Left ventricle myocardium superior (tissue), 1 donor: ENCODE measurements around the gene CTNNA3. TPM values are rescaled to one million over a fixed set of nuclear protein-coding genes. Genes with fewer than 3 reads are reported as not detected.

Experiments
- ATAC-seq: fragments of 200-7000 bp; cut with Tn5 transposase; one replicate; pipeline ENCODE4 v1.9.1; 2020; ENCODE audit warnings: mild to moderate bottlenecking, moderate library complexity
- DNase-seq: peaks from one replicate; pipeline ENCODE4 v3.0.0-alpha.2; 2020
- intact Hi-C: fragments of 100-400 bp; cut with micrococcal nuclease; formaldehyde crosslinking; loops from one replicate; pipeline ENCODE4 v1.11.0; 2022
- total RNA-seq: library from RNA; stranded (reverse); fragmentation: NEBNext Ultra II Directional; extraction: Animal tissue kit (Norgen Biotek cat#: 25700); gene quantifications from one replicate; pipeline ENCODE4 v1.2.1, GENCODE V29; 2021
- donor health status: DM: no; HTN: yes; CAD: no; lungs with severe emphysema.

The CTNNA3 gene
- total RNA-seq, 1 donor from 2014 or later: 130 TPM

DNA sequence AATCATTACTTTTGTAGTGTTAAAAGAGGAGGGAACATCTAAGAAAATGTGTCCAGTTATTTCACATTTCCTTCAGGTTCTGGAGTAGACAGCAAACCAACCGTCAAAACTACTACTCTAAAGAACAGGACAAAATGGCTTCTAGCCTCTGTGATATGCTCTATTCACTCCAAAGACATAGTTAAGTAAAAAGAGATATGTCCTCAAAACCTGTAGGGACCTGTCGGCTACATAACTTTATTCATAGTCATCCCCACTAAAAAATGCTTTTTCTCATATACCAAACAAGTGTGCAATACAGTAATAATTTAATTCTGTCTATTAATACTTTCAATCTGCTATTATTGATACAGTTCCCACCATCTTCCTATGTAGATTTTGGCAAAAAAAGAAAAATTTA is 1412.9 kb downstream of the CTNNA3 start:
- DNase-seq: no peak
- intact Hi-C loops: no loop called here
- ATAC-seq: no peak

DNA sequence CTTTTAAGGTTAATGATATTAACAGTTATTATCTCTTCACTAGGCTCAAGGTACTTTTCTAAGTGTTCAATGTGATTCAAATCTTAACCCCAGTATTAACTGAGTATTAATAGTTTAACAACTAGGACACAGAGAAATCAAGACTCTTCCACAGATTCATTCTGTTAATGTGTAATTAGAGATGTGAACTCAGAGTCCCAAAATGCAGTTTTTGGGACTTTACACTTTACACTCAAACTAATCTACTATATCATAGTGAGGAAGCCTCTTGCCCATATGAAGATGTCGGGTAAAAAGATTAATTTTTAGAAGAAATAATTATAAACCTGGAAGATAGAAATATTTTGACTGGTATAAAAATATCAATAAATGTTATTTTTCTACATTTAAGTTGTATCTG is 1414.7 kb downstream of the CTNNA3 start:
- intact Hi-C loops: no loop called here
- no peak for DNase-seq
- no peak for ATAC-seq

DNA sequence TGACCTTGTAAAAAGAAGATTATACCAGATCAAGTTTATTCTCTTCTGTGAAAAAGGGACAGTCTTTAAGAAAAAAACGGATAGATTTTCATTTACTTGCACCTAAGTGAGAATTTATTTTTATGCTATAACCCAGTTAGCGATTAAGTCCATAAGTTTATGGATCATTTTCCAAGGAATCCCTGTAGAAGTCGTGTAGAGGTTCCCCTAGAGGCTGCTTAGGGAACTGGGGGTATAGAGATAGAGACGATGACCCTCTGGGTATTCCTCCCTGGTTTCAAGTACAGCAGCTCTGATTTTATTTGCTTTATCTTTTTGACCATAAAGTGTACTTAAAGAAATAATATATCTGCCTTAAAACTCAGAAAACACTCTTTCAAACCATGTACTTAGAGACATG is 1418.5 kb downstream of the CTNNA3 start:
- DNase-seq: no peak

DNA sequence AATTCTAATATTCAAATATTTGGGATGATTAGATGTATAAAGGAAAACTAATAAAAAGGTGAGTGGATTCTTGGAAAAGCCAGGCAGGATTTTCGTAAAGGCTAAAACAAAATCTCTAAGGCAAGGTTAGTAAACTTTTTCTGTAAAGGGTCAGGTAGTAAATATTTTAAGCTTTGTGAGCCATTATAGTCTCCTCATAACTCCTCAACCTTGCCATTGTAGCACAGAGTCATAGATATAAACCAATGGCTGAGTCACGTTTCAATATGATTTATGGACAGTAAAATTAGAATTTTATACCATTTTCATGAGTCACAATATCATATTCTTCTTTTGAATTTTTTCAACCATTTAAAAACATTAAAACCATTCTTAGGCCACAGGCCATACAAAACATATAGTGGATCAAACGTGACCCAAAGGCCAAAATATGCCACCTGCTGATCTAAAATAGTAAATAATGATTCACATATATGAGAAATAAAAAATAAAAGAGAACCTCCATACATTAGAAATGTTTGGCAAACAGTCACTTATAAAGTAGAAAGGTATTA is 1422.0 kb downstream of the CTNNA3 start:
- intact Hi-C loops: no loop called here
- ATAC-seq (no peak), DNase-seq (no peak)

More for the DNA sequence above, 1418.5 kb downstream of the CTNNA3 start:
- intact Hi-C loops: no loop called here
- ATAC-seq: no peak

DNA sequence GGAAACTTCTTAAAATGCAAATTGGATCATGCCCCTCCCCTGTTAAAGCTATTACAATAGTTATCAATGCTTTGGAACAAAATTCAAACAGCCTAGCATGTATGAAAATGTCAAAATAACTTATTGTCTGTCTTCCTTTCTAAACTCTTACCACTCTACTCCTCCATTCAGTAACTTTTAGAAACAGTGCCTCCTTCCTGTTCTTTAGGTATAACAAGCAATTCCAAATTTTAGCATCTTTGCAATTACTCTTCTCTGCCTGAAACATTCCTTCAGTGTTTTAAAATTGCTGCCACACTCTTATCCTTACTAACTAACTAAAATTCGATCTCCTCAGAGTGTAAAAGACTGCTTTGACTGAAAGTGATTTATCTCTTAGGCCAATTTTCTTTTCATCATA is 1430.6 kb downstream of the CTNNA3 start:
- intact Hi-C loops: no loop called here
- DNase-seq (no peak), ATAC-seq (no peak)

DNA sequence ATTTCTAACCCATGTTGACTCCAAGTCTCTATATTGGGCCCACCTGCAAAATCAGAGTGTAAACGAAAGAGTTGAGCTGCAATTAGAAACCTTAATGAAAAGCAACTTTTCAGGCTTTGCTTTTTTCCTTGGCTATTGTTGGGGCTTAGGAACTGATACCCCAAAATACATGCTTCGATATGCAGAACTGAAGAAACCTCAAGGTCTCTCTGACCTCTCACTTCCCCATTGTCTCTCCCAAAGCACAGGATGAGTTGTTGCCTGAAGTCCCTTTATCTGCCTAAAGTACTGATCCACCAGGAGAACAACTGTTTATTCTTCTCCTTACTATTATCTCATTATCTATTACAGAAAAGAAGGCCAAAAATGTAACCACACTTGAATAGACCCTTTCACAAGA is 1436.2 kb downstream of the CTNNA3 start:
- intact Hi-C loops: no loop called here
- DNase-seq (no peak), ATAC-seq (no peak)

DNA sequence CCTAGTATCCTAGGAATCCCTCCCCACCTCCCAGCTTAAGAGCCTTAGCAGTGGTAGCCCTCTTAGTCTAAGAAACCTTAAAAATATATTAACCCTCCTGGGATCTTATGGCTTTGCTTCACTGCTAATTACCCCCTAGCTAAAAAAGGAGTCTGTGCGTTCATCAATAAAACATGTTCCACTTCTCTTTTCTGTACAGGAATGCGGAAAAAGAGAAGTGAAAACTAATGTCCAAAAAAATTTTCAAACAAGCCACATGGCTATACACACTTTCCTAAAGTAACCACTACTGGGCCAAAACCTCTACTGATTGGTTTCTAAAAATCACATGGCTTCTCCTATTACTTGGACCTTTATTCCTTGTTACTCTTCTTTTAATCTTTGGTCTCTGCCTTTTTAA is 1437.3 kb downstream of the CTNNA3 start:
- DNase-seq (no peak), ATAC-seq (no peak)
- intact Hi-C loops: no loop called here

DNA sequence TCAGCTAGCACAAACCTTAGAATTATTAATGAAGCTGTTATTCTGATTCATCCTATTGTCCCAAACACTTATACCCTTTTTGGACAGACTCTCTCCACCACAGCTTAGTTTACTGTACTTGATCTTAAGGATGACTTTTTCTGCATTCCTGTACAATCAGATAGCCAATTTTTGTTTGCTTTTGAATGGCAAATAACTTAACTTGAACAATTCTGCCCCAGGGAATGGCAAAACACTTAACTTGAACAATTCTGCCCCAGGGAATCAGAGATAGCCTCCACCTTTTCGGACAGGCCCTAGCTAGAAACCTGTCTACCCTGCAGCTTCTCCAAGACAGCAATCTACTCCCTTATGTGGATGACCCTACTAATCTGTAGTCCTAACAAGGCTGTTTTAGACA is 1438.2 kb downstream of the CTNNA3 start:
- intact Hi-C loops: no loop called here
- ATAC-seq: no peak

DNA sequence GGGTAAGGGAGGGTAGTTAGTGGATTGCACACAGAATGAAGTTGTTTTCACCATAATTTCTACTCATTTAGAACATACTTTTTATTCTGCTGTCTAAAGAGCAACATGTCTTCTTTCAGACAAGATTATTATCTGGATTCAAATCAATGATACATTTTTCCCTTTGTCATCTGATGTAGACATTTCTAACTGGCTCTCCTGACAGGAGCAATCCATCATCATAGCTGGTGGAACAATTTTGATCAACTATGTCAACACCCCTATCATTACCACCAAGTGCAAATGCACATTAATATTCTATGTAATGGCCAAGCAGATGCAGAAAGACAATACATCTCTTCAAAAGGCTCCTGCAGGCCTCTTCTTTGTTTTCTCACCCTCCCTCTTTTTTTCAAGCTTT is 1443.0 kb downstream of the CTNNA3 start:
- no peak for DNase-seq
- ATAC-seq: no peak
- intact Hi-C loops: no loop called here

More for the DNA sequence above, 1438.2 kb downstream of the CTNNA3 start:
- DNase-seq: no peak

DNA sequence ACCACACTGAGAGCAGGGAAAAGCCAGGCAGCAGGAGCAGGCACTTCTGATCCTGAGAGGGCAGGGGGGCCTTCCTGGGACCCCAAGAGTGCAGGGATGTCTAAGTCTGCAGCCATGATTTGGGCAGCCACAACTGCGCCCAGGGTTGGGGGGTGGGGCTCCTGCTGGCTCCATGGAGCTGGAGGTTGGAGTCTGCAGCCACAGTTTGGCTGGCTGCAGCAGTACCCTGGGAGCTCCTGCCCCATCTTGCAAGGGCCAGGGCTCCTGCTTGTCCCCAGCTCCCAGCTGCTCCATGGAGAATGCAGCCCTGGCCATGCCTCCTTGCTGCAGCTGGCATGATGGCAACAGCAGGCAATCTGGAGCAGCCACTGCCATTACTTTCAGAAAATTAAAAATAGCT is 1449.8 kb downstream of the CTNNA3 start:
- ATAC-seq: no peak
- intact Hi-C loops: no loop called here
- DNase-seq: no peak

DNA sequence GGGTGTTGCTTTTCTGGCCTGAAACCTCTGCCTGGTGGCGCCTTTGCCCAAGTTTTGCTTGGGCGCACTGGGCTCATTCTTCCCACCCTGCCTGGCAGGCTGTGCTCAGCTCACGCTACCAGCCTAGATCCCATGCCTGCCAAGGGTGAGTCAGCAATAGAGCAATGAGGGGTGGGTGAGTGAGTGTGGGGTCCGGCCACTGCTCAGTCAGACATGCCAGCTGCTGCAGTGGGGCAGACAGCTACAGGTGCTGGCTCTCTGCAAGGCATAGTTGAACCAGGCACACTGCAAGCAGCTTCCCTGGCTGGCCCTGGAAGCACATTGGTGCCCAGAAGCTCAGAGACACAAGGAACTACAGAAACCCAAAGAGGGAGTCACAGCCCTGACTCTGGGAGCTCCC is 1451.0 kb downstream of the CTNNA3 start:
- intact Hi-C loops: no loop called here
- ATAC-seq (no peak), DNase-seq (no peak)

DNA sequence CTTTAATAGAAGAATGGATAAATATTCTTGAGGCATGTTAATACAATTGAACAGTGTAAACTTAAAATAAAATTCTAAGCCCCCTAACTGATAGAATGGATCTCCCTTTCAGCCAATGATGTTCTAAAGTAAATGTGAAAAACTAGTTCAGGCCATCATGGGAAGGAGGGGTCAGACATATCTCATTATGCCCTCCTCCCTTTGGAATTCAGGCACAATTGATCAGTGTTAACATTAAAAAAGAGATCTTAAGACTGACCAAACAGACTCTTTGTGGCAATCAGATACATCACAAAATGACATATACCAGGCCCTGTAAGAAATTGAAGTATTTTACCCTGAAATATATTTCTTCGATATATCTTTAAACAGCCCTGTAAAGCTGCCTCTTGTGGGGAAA is 1453.1 kb downstream of the CTNNA3 start:
- DNase-seq: no peak
- no peak for ATAC-seq
- intact Hi-C loops: no loop called here

DNA sequence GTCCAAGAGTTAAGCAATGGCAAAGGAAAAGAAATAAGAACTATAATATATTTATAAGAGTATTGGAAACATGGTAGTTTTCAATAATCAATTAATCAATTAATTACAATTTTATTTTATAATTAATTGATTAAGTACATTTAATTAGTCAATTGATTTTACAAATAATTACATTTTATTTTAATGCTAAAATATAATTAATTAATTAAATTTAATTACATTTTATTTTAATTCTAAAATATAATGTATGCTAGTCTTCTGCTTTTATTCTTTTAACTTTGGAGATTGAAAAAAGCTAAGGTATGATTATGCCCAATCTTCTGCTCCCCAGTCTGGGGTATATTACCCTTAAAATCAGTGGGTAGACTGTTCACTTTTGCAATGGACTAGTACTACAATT is 1456.9 kb downstream of the CTNNA3 start:
- no peak for DNase-seq
- ATAC-seq: no peak
- intact Hi-C loops: no loop called here

DNA sequence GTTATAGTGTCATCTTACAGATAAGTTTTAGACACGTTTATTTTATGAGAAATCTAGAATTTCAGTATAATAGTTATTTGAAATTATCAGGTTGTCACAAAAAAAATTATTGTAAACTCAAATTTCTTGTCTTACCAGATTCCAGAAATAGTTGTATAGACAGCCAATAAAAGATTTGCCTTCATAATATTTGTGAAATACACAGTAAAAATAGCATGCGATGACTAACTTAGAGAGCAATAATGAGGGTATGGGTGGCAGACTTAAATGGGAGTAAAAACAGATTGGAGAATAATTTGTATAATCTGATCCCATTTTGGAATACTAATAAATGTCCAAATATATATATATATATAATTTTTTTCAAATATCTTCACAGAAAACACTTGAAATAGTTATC is 1457.7 kb downstream of the CTNNA3 start:
- intact Hi-C loops: no loop called here
- DNase-seq (no peak), ATAC-seq (no peak)

DNA sequence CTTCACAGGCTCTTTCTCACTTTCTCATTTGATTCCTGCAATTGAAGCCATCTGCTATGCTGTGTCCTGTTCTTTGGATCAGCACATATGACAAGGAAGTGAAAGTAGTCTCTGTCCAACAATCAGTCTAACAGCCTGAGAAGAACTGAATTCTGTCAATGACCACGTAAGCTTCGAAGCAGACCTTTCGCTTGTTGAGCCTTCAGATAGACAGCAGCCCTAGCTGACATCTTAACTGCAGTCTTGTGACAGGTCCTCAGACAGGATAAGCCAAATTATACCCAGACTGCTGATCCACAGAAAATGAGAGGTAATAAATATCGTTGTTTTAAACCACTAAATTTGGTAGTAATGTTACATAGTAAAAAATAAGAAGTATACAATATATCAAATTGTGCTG is 1461.1 kb downstream of the CTNNA3 start:
- ATAC-seq (no peak), DNase-seq (no peak)
- intact Hi-C loops: no loop called here

DNA sequence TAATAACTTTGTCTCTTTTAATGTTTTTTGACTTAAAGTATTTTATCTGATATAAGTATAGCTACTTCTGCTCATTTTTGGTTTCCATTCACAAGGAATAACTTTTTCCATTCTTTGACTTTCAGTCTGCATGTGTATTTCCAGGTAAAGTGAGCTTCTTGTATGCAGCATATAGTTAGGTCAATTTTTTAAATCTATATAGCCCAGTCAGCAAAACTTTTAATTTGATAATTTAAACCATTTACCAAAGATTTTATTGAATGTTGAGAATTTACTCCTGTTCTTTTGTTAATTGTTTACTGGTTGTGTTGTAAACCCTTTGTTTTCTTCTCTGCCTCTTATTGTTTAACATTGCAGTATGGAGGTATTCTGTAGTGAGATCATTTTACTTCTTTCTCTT is 1467.1 kb downstream of the CTNNA3 start:
- DNase-seq (no peak), ATAC-seq (no peak)
- intact Hi-C loops: no loop called here

DNA sequence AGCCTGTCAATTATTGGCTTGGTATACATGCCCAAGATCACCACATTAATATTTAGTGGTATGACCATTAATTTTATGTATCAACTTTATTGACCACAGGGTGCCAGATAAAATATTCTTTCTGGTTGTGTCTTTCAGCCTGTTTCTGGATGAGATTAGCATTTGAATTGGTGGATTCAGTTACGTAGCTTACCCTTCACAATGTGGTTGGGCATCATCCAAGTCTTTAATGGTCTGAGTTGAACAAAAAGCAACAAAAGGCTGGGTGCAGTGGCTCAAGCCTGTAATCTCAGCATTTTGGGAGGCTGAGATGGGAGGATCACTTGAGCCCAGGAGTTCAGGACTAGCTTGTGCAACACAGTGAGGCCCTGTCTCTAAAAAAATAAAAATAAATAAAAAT is 1472.3 kb downstream of the CTNNA3 start:
- intact Hi-C loops: no loop called here
- ATAC-seq (no peak), DNase-seq (no peak)

DNA sequence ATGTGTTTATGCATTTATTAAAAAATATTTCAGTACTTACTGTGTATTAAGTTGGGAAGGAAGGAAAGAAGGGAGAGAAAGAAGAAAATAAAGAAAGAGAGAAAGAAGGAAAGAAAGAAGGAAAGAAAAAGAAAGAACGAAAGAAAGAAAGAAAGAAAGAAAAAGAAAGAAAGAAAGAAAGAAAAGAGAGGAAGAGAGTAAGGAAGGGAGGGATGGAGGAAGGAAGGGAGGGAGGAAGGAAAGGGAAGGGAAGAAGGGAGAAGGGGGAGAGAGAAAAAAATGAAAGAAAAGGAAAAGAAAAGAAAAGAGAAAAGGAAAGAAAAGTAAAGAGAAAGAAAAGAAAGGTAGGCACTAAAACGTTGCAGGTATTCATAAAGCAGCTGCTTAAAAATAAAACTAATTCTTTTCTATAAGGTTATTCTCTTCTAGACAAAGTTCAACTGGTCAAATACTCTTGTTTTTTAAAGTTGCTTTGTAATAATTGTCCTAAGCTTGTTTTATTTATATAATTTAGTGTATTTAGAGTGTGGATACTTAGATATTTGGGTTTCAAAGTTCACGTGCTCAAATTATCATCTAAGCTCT is 1473.4 kb downstream of the CTNNA3 start:
- intact Hi-C loops: no loop called here
- DNase-seq (no peak), ATAC-seq (no peak)

DNA sequence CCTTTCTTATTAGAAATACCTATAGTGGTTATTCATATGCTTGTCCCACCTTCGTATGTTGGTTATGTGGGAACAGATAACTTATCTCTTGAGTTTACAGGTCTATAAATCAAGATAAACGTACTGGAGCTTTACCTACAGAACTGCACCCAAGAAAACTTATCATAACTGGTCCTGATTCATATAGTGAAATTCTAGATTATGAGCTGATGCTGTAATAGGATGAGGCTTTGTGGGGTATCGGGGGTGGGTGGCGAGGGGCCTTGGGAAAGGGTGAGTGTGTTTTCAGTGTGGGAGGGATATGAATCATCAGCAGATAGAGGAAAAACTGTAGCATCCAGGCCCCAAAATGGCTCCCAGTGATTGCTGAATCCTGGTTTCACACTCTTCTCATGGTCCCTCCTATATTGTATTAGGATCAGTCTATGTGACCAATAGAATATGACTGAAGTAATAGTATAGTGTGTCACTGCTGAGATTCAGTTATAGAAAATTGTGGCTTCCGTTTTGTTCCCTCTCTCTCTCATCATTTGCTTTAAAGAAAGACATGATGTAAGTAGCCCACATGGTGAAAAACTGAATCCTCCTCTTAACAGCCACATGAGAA is 1476.9 kb downstream of the CTNNA3 start:
- DNase-seq (no peak), ATAC-seq (no peak)
- intact Hi-C loops: no loop called here

DNA sequence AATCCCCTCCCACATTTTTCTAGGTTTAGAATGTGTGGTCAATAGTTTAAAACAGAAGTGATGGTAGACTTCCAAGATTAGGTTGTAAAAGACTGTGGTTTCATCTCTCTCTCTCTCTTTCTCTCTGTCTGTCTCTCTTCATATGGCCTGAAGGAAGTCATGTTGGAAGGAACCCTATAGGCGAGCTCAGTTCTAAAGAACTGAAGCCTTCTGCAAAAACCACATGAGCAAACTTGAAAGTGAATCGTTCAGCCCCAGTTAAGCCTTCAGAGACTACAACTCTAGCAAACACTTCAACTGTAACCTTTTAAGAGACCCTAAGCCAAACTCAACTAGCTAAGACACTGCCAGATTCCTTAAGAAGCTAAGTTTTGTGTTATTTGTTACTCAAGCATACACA is 1477.7 kb downstream of the CTNNA3 start:
- intact Hi-C loops: no loop called here
- DNase-seq: no peak
- no peak for ATAC-seq

DNA sequence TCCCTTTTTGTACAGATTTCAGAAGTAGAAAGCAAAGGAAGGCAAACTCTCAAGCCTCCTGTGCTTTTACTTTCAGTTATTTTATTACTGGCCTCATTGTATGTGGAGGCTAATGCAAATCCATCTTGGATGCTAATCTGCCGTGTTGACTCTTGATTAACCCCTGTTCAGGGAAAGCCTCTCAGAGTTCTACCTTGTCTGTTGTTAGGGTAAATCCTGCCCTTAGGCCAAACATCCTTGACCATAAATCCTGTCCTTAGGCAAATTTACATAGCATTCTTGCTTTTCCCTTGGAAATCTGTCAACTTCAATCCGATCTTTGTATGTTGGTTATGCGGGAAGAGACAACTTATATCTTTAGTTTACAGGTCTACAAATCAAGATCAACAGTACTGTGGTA is 1480.1 kb downstream of the CTNNA3 start:
- DNase-seq (no peak), ATAC-seq (no peak)
- intact Hi-C loops: no loop called here
